Measurements from ENCODE around the gene COL8A1.

- TF ChIP-seq CTCF (IDR thresholded peaks at IDR 0.05) (no peak), POLR2A (IDR thresholded peaks at IDR 0.05) (no peak)
Observed at GRCh38 chr3:99696497-99696896, 58.1 kb downstream of the COL8A1 start.
